NCI-H1417 treated with DMSO at 0.1 percent for 48 hours (cell line): ENCODE results near the gene SLC1A4.
"Not testable (repeated sequence)": the region's sequence is repeated elsewhere in the genome, so short reads cannot be mapped to it uniquely, and the experiment has no call there.

Experiments
- DNase-seq: peaks from one replicate; lab custom pipeline; 2025; lab: John Stamatoyannopoulos, UW

Gene SLC1A4

DNA sequence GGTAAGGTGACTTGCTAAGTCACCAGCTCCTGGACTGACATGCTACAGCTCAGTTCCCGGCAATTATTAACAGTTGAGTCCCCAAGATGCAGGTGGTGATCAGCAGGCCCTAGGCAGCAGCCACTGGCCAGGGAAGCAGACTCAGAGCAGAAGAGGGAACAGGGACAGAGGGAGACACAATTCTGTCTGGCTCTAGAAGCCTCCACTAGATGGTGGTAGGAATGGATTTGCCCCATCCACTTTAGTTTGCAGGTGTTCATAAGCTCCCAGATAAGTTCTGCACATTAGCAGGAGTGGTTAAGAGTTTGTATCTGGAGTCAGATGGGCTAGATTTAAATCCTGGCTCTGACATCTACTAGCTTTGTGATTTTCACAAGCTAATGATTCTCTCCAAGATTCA lies 25.5 kb upstream of the SLC1A4 start:
- no peak for DNase-seq

DNA sequence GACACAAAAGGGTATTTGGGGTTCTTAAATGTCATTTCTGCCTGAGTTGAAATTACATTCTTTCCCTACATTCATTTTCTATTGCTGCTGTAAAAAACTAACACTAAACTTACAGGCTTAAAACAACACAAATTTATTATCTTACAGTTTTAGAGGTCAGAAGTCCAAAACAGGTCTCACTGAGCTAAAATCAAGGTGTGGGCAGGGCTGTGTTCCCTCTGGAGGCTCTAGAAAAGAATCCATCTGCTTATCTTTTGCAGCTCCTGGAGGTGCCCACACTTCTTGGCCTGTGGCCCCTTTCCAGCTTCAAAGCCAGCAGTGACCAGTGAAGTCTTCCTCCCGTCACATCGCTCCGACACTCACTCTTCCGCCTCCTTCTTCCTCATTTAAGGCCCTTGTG lies 23.2 kb upstream of the SLC1A4 start:
- no peak for DNase-seq

DNA sequence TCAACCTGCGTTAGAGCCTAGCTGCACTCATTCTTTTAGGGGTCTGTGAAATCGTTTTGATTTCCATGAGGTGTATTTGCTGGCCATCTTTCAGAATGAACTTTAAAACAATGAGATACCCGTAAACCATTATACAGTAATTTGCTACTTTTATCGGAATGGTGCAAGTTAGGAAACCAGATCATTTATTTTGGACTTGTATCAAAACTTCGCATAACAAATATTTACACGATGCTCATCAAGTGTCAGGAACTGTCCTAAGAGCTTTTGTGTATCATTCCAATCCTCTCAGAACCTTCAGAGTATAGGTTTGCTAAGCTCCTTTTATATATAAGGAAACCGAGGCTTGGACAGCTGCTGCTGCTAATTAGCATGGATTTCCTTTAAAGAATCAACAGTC lies 22.4 kb upstream of the SLC1A4 start:
- no peak for DNase-seq

DNA sequence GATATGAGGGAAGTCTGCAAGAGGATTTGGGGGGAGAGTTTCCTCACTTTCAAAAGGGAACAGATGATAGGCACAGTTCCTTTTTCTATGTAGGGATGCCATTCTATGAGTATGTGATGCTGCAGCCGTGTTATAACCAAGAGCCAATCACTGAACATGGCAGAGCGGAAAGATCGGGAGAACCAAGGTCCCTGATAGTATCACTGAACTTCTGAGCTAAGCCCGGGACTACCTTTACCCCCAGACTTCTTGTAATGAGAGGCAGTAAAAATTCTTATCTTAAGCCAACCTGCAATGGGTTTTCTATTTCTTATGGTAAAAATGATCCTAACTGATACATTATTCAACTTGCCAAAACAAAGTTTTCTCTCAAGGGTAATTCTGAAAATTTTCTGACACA lies 21.6 kb upstream of the SLC1A4 start:
- no peak for DNase-seq

DNA sequence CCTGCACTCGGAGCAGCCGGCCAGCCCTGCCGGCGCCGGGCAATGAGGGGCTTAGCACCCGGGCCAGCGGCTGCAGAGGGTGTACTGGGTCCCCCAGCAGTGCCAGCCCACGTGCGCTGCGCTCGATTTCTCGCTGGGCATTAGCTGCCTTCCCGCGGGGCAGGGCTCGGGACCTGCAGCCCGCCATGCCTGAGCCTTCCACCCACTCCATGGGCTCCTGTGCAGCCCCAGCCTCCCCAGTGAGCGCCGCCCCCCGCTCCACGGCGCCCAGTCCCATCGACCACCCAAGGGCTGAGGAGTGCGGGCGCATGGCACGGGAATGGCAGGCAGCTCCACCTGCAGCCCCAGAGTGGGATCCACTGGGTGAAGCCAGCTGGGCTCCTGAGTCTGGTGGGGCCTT lies 20.1 kb upstream of the SLC1A4 start:
- DNase-seq: not testable (repeated sequence)

DNA sequence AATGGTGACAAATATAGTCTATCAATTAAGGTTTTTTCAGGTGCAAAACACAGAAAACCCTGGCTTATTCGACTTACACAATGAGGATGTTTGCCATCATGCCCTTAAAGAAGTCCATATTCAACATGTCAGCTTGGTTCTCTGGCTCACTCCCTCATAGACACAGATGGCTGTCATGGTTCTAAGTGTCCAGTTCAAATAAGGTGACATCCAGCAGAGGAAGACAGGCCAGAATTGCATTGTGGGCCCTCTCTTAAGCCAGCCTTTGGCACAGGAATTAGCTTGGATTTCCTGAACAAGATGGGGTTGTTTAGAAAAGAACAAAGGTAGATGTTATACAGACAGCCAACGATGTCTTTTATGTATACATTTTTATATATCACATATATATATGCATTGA lies 18.7 kb upstream of the SLC1A4 start:
- DNase-seq: no peak

DNA sequence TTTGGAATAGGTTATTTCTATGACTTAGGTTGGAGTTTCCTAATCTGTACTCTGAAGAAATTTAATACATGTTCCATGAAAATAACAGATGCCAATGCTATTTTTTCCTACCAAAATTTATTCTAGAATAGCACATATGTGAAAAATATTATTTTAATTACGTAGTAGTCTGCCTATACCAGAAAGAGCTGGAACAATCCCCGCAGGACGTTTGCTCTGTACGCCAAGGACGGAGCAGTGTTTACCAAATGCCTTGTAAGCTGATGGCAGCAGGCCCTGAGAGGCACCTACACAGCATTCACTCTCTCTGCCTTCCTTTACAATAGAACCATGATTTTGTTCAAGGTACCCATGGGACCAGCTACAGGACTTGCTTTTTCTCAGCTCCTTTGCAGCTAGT lies 16.8 kb upstream of the SLC1A4 start:
- no peak for DNase-seq

DNA sequence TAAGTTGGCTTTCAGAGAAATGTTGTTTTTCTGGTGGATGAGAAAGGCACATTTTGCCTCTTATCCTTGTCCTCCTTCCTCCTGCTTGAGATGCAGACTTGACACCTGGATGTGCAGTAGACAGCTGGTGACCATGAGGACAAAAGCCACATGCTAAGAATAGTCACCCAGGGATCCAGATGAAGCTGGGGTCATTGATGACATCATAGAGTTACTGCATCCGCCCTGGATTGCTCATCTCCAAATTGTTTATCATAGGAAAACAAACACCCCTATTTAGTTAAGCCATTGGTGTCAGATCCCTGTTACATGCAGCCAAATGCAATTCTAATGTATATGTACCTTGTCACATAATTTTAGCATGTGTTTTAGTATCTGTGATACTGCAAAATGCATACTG lies 16.3 kb upstream of the SLC1A4 start:
- no peak for DNase-seq

DNA sequence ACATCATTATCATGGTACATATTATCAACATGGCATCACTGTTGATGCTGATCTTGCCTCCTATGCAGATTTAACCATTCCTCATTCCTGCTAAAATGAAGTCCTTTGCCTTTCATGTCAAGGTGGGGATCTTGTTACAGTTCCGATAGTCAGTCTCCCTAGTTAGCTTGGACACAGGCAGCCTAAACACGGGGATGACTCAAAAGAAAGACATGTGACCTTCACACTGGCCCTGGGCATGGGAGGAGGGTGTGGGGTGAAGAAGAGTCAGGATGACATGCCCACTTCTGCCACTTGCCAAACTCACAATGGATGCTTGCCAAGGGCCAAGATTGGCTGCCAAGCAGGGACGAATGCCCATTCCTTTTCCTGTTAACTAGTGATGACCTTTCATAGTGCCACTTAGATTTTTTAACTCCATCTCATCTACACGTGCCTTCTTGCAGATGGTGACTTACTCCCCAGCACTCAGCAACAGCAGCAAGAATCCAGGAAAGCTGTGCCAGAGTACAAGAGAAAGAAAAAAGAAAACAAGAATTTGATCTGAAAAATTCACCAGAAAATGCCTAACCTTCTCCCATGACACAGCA lies 13.9 kb upstream of the SLC1A4 start:
- DNase-seq: no peak

DNA sequence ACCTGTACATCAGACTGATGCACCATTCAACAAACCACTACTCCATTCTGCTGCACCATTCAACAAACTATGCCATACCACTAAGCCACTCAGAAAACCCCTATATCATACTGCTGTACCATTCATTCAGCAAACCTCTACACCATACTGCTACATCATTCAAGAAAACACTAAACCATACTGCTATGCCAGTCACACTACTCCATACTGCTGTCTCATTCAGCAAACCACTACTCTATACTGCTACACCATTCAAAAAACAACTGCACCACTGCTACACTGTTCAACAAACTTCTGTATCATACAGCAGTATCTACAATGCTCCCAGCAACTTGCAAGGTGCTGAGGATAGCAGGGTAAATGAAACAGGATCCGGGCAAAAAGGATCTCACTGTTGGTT lies 12.9 kb upstream of the SLC1A4 start:
- DNase-seq: no peak

DNA sequence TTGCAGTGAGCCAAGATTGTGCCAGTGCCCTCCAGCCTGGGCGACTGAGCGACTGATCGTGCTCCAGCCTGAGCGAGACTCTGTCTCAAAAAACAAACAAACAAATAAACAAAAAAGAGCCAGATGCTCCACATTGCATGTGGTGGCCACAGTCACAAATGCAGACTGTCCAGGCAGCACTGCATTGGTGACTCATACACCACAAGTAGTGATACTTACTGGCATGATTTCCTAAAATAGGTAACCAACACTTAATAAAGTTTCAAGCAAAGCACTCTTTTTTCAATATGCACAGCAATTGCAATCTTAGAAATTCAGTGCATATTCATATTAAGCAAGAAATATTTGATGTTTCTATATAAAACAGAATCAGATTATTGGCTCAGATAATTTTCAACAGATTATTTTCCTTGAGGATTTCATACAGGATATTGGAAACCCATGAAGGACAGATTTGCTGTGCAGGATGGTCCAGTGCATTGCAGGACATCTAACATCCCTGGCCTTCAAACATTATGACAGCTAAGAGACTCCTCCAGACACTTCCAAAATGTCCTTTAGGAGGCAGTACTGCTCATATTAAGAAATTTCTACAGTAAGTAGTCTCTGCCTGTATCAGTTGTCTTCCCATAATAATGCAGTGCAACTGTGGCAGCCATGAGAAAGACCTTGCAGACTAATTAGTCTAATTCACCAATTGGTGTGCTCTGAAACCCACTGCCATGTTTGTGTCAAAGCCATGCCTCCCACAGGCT lies 10.5 kb upstream of the SLC1A4 start:
- no peak for DNase-seq

DNA sequence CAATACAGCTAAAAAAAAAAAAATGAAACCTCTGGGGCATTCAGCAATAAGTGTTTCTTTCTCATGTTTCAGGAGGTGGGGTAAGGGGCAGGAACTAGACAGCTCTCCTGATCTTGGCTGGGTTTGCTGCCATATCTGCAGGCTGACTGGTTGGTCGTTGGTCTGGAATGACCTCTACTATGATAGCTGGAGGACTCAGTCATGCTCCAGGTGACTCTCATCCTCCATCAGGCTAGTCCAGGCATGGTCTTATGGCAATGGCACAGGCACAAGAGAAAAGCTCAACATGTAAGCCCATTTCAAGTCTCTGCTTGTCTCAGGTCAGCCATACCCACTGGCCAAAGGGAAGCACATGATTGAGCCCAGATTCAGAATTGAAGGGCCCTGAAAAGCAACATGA lies 9.5 kb upstream of the SLC1A4 start:
- DNase-seq: no peak

DNA sequence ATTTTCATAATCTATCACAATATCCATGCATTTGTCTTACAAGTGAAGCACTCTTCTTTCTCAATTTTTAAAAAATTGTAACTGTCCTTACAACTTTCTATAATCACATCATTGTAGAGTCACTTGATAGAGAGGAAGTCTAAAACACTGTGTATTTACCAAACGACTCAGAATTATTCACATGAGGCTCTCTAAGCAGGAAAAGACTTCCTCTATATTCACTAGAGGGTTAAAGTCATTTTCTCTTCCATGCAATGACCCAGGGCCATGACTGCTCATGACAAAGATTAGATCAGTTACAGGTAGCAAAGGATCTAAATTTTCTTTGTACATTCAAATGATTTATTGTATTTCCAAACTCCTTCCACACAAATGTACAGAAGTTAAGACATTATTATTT lies 9.0 kb upstream of the SLC1A4 start:
- DNase-seq: no peak

DNA sequence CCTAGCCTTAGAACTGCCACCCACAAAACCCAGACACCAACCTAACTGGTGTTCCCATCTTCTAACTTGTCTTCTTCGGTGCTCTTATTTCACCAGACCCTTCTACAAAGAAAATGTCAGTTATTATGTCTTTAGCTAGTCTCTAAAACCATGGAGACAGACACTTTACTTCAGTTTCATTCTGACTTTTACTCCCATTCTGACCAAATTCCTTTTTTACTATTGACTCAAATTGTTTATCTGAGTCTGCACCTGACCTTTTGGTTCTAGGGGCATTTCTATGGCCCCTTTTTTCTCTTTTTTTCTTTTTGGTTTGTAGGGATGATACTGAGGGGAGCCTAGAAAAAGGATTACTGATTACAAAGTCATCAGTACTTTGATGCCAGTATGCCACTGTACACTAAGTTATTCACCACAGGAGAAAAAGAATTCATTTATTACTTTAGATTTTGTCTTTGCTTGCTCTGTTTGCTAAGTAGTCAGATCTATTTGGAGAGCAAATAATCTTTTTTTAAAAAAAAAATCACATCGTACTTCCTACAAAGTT lies 6.8 kb upstream of the SLC1A4 start:
- no peak for DNase-seq

DNA sequence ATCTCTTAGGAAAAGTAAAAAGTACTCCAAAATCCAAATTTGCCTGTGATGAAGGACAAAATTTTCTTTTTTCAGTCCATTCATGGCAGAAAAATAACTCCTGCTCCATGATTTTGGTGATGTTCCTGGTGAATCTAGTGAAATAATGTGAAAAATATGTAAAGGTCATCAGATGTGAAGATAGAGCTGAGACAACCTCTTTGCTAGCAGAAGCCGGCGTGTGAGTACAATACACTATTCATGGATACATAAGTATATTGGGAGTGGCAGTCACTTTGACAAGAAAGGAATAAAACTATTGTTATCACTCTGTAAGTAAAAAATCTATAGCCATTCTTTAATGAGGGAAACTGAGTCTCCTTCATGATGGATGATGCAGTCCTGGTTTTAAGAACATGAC lies 6.3 kb upstream of the SLC1A4 start:
- no peak for DNase-seq

DNA sequence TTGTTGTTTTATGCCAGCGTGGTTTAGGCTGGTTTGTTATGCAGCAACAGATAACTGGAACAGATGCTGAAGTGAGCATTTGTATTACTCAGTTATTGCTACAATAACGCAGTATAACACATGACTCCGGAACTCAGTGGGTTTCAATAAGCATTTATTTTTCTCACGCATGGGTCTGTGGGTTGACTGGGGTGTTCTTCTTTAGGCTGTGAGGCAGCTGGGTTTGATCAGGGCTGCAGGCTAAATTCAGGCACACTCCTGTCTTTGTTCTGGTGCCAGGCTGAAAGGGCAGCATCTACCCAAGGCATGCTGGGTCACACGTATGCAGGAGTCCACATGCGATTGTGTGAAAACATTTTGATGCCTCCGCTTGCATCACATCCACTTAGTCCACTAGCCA lies 3.8 kb upstream of the SLC1A4 start:
- no peak for DNase-seq

DNA sequence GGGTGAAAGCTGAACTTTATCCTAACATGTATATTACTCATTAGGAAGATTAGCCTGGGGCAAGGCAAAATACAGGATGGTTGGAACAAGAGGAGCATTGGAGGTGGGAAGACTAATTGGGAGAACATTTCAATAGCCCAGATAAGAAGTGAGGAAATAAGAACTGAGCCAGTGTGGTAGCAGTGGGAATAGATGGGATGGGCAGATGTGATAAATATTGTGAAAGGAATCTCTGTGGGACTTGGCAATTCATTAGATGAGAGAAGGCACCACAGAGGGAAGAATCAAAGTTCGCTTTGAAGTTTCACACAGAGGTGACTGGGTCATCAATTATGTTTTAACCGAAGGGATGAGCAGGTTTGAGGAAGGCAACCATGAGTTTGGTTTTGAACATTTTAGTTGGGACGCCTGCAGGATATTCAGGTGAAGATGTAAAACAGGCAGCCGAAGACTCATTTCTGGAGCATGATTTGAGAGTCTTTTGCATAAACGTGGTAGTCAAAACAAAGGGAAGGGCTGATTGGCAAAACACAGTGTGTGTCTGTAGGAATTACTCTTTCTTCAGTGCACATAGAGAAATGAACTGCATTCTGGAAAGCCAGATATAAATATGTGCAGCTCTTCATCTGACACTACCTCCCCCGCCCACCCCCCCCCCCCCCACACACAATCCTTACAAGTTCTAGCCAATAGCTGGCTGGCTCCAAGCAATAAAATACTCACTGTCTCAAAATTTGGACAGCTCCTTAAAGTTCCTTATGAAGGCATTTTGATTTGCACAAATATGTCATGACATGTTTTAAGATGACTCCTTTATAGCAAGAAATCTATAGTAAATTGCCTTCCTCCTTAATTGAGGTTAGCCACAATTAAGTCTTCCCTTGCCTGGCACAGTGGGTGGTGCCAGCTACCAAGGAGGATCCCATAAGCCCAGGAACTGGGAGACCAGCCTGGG lies 1.9 kb upstream of the SLC1A4 start:
- DNase-seq: no peak

DNA sequence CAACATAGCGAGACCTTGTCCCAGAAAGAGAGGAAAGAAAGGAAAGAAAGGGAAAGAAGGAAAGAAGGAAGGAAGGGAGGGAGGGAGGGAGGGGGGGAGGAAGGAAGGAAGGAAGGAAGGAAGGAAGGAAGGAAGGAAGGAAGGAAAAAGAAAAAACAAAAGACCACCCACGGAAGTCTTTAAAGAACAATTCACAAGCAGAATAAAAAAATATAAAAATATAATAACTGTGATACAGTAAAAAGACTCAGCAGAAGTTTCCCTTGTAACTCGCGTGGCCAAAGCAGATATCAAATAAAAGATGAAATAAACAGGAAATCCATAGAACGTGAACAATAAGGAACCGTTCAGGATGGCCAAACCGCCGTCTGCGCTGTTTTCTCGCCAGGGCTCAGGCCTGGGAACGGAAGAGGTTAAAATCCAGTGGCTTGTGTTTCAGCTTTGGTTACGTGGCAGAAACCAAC lies 1.2 kb upstream of the SLC1A4 start:
- DNase-seq: peak; percentile 6

DNA sequence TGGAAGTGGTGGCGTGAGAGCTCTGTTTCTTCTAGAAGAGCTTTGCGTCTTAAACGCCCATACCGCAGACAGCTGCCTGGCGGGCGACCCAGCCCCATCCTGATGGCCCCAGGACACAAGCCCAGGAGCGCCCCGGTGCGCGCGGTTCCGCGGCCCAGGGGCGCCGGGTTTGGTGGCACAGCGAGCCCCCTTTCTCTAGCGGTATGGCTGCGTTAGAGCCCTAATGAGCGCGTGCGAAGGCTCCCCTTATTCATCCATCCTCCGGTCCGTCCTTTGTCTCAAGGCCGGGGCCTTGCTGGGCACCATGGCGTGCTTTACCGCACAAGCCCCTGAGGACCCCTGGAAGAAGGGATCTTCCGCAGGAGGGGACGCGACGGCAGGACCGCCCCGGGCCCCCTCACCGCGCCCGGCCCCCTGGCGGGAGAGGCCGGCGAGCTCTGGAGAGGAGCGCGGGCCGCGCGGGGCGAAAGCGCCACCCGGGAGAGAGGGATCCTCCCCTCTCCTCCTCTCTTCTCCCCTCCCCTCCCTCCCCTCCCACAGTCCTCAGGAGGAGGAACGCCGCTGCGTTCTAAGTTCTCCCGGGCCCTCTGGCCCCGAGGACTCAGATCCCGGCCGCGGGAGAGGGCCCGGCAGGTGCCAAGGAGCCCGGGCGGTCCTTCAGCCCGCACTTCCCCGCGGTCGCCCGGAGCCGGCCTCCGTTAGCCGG lies 626 bp upstream of the SLC1A4 start:
- peak; percentile 90 for DNase-seq

DNA sequence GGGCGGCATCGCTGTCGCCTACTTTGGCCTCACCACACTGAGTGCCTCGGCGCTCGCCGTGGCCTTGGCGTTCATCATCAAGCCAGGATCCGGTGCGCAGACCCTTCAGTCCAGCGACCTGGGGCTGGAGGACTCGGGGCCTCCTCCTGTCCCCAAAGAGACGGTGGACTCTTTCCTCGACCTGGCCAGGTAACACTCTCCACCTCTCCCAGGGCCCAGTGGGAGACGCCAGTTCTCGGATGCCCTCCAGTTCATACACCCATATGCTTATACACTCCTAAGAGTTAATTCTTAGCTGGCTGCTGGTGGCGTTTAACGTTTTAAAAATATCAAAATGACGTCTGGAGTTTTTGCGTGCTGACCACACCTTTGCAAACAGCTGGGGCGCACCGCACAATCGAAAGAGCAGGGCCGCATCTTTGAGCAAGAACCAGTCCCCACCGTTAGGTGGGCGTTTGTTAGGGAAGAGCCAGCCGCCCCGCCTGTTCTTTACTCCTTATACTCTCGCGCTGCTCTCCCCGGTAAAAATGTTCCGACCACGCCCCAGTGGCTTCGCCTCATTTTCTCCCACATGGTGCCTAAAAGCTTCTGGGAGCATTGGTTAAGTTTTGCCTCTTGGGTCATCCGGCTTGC lies 899 bp downstream of the SLC1A4 start:
- DNase-seq: no peak

DNA sequence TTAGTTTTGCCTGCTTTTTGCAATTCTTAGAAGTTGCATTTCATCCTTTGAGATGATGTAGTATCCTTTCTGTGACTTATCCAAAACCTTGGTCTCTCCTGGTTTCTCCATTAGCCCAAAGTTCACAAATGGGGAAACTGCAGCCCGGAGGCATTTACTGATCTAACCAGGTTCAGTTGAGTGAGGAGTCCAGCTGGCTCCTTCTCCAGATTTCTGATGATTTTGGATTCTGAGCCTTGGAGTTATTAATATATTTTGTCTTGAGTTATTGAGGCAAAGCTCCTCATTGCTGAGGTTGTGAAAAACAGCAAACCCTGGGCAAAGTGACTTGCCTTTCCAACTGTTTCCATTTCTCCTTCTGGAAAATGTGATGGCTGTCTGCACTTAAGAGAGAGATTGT lies 1.7 kb downstream of the SLC1A4 start:
- DNase-seq: no peak
